Neutrophil (primary cell): Measurements from ENCODE around the gene FAAP20.
A peak's percentile ranks its signal among the peaks of the same experiment; 100 is the strongest.

Experiments
- H3K27ac ChIP-seq: fragments of 200-600 bp; sonication (generic); 2 replicates; pipeline ENCODE4 v1.5.1; 2016; ENCODE audit warnings: mild to moderate bottlenecking, moderate library complexity
- H3K27me3 ChIP-seq: fragments of 200-600 bp; sonication (generic); 2 replicates; pipeline ENCODE4 v1.6.0; 2016; ENCODE audit warnings: mild to moderate bottlenecking
- H3K36me3 ChIP-seq: fragments of 200-600 bp; sonication (generic); 2 replicates; pipeline ENCODE4 v1.5.1; 2017
- H3K4me1 ChIP-seq, 2 experiments: fragments of 200-600 bp in 1 of 2; sonication (generic) in 1 of 2; 1 replicate in 1 of 2; 2 replicates in 1 of 2; pipeline versions ENCODE4 v1.5.1 to v1.6.1; 2013 to 2016; ENCODE audit warnings: low read depth in 1 of 2, low read length in 1 of 2, mild to moderate bottlenecking in 1 of 2, moderate library complexity in 1 of 2; ENCODE audit not compliant: control insufficient read depth in 1 of 2, insufficient read depth in 1 of 2
- H3K4me3 ChIP-seq, 2 experiments: fragments of 200-600 bp in 1 of 2; sonication (generic) in 1 of 2; 1 replicate in 1 of 2; 2 replicates in 1 of 2; pipeline ENCODE4 v1.5.1; 2013 to 2016; ENCODE audit warnings: low read depth in 1 of 2, low read length in 1 of 2, mild to moderate bottlenecking in 1 of 2, moderate library complexity in 1 of 2
- H3K9me3 ChIP-seq: fragments of 200-600 bp; sonication (generic); 2 replicates; pipeline ENCODE4 v1.5.1; 2016
- CTCF ChIP-seq: fragments of 200-600 bp; sonication (generic); IDR thresholded peaks from 2 replicates; pipeline ENCODE4 v1.5.1; 2016; ENCODE audit warnings: antibody characterized with exemption

Gene FAAP20

DNA sequence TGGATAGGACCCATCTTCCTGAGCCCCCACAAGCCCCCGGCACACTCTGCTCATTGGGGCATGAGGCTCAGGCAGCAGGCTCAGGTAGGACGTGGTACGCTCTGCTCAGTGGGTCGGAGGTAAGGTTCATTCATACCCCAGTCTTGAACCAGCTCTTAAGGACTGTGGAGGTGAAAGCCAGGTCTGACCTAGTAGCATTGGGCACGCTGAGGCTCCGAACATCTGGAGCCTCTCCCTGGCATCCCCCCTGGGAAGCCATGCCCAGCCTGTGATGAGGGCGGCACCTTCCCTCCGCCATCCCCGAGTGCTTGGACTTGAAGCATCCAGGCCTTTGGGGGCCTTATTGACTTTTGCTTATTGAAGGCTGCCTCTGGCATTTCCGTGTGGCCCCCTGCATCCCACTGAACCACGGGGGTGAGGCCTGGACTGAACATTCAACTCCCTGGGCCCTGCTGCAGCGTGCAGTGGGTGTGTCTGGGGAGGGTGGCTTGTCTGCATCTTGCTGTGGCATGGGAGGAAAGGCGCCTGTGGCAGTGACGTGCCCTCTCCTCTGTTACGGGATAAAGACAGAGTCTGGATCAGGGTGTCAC is 50.0 kb downstream of the FAAP20 start:
- Histone ChIP-seq H3K36me3 (no peaks in the 10 kb centered on the region), H3K4me3 (no peak overlapping the region), H3K27me3 (no peaks in the 10 kb centered on the region), H3K27ac (peak overlapping the region; percentile 99), H3K4me1 (peaks cover 96 to 97% of the 10 kb centered on the region in 2 experiments), H3K9me3 (no peaks in the 10 kb centered on the region)
- TF ChIP-seq CTCF, result no peak

DNA sequence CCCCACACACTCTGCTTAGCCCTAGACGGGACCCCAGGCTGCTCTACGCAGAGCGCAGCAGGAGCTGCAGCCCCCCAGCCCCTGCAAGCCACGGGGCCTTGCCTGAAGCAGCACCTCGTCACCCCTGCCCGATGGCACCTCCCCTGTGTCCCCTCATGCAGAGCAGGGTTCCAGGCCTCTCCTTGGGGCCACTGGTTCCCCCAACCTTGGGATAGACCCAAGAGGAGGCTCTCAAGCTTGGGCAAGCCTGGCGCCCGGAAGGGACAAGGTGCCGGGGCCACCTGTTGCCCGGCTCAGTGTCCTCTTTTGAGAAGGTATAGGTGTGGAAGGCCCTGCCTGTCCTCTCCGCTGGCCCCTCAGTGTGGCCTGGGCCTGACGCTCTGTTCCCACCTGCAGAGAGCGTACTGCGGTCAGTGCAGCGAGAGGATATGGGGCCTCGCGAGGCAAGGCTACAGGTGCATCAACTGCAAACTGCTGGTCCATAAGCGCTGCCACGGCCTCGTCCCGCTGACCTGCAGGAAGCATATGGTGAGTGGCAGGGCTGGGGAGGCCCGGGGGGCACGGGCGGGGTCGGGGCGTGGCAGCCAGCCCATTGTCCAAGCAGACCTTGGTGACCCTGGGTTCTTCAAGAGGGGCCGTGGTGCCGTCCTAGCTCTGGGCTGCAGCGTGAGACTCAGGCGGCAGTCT is 50.6 kb downstream of the FAAP20 start:
- Histone ChIP-seq H3K4me1 (peaks cover 92 to 95% of the 10 kb centered on the region in 2 experiments), H3K4me3 (no peak overlapping the region), H3K36me3 (no peaks in the 10 kb centered on the region), H3K27me3 (no peaks in the 10 kb centered on the region), H3K9me3 (no peaks in the 10 kb centered on the region), H3K27ac (peak overlapping the region; percentile 99)
- no peak for TF ChIP-seq CTCF

DNA sequence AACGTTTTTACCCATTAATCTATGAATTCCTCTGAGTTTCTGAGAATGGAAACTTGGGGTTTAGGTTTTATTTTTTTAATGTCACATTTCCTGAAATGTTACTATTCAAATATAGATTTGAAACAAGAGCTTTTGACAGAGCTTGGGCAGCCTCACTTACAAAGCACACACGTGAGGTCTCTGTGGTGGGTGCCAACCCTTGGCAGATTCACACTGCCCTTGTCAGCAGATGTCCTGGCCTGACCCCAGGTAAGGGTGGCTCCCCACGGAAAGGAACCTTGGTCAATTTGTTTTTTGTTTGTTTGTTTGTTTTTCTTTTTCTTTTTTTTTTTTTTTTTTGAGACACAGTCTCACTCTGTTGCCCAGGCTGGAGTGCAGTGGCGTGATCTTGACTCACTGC is 53.5 kb downstream of the FAAP20 start:
- H3K27ac ChIP-seq, result peak overlapping the region; percentile 99
- no peak overlapping the region for H3K4me3 ChIP-seq
- TF ChIP-seq CTCF, result no peak
- H3K4me1 ChIP-seq, result peaks cover 63 to 67% of the 10 kb centered on the region in 2 experiments
- no peaks in the 10 kb centered on the region for H3K9me3 ChIP-seq
- no peaks in the 10 kb centered on the region for H3K36me3 ChIP-seq
- no peaks in the 10 kb centered on the region for H3K27me3 ChIP-seq
